ENCODE measurements around the gene PALLD.
"Not testable (repeated sequence)": the region's sequence is repeated elsewhere in the genome, so short reads cannot be mapped to it uniquely, and the experiment has no call there.

The PALLD gene

GRCh38 chr4:168502861-168503260, 6.0 kb downstream of the PALLD start:
- Histone ChIP-seq H3K9me3 (ENCODE audit: low read depth, low read length) (no peaks in the 10 kb centered on the region), H3K4me3 (no peak overlapping the region), H3K36me3 (ENCODE audit: insufficient read depth, low read length) (no peaks in the 10 kb centered on the region), H3K27ac (no peak overlapping the region), H3K9ac (ENCODE audit: insufficient read length) (no peak overlapping the region)
- no peak for DNase-seq (ENCODE audit: low read depth, low spot score)
- TF ChIP-seq POLR2AphosphoS5 (IDR thresholded peaks at IDR 0.05; ENCODE audit: borderline replicate concordance, low read depth, low read length) (no peak), EZH2 (IDR thresholded peaks at IDR 0.05) (no peak), FOXP2 (optimal IDR thresholded peaks at IDR 0.05; ENCODE audit: control extremely low read depth, extremely low read length, insufficient read depth) (no peak)

- H3K4me3 ChIP-seq: no peak overlapping the region
- H3K36me3 ChIP-seq (ENCODE audit: insufficient read depth, low read length): no peaks in the 10 kb centered on the region
- no peaks in the 10 kb centered on the region for H3K9me3 ChIP-seq (ENCODE audit: low read depth, low read length)
- TF ChIP-seq FOXP2 (optimal IDR thresholded peaks at IDR 0.05; ENCODE audit: control extremely low read depth, extremely low read length, insufficient read depth) (no peak), EZH2 (IDR thresholded peaks at IDR 0.05) (no peak), POLR2AphosphoS5 (IDR thresholded peaks at IDR 0.05; ENCODE audit: borderline replicate concordance, low read depth, low read length) (no peak)
- H3K9ac ChIP-seq (ENCODE audit: insufficient read length): no peak overlapping the region
- H3K27ac ChIP-seq: no peak overlapping the region
- DNase-seq (ENCODE audit: low read depth, low spot score): no peak
Observed at GRCh38 chr4:168503652-168504362, 7.0 kb downstream of the PALLD start.

- H3K4me3 ChIP-seq: no peak overlapping the region
- TF ChIP-seq POLR2AphosphoS5 (IDR thresholded peaks at IDR 0.05; ENCODE audit: borderline replicate concordance, low read depth, low read length) (no peak), FOXP2 (optimal IDR thresholded peaks at IDR 0.05; ENCODE audit: control extremely low read depth, extremely low read length, insufficient read depth) (no peak), EZH2 (IDR thresholded peaks at IDR 0.05) (no peak)
- H3K9ac ChIP-seq (ENCODE audit: insufficient read length): no peak overlapping the region
Observed at GRCh38 chr4:168504526-168504925, 7.7 kb downstream of the PALLD start.

GRCh38 chr4:168506014-168506413, 9.2 kb downstream of the PALLD start:
- Histone ChIP-seq H3K27ac (no peak overlapping the region), H3K36me3 (ENCODE audit: insufficient read depth, low read length) (no peaks in the 10 kb centered on the region), H3K9ac (ENCODE audit: insufficient read length) (no peak overlapping the region), H3K4me3 (no peak overlapping the region), H3K9me3 (ENCODE audit: low read depth, low read length) (no peaks in the 10 kb centered on the region)
- TF ChIP-seq EZH2 (IDR thresholded peaks at IDR 0.05) (no peak), POLR2AphosphoS5 (IDR thresholded peaks at IDR 0.05; ENCODE audit: borderline replicate concordance, low read depth, low read length) (no peak), FOXP2 (optimal IDR thresholded peaks at IDR 0.05; ENCODE audit: control extremely low read depth, extremely low read length, insufficient read depth) (no peak)
- DNase-seq (ENCODE audit: low read depth, low spot score): no peak

More at GRCh38 chr4:168504526-168504925, 7.7 kb downstream of the PALLD start:
- no peak for DNase-seq (ENCODE audit: low read depth, low spot score)
- H3K27ac ChIP-seq: no peak overlapping the region
- H3K36me3 ChIP-seq (ENCODE audit: insufficient read depth, low read length): no peaks in the 10 kb centered on the region
- no peaks in the 10 kb centered on the region for H3K9me3 ChIP-seq (ENCODE audit: low read depth, low read length)

GRCh38 chr4:168507178-168507815, 10.4 kb downstream of the PALLD start:
- Histone ChIP-seq H3K9me3 (ENCODE audit: low read depth, low read length) (no peaks in the 10 kb centered on the region), H3K27ac (no peak overlapping the region), H3K9ac (ENCODE audit: insufficient read length) (no peak overlapping the region), H3K36me3 (ENCODE audit: insufficient read depth, low read length) (no peaks in the 10 kb centered on the region), H3K4me3 (no peak overlapping the region)
- no peak for TF ChIP-seq POLR2AphosphoS5 (IDR thresholded peaks at IDR 0.05; ENCODE audit: borderline replicate concordance, low read depth, low read length)
- no peak for TF ChIP-seq FOXP2 (optimal IDR thresholded peaks at IDR 0.05; ENCODE audit: control extremely low read depth, extremely low read length, insufficient read depth)
- no peak for TF ChIP-seq EZH2 (IDR thresholded peaks at IDR 0.05)
- DNase-seq (ENCODE audit: low read depth, low spot score): no peak

GRCh38 chr4:168508683-168509082, 11.8 kb downstream of the PALLD start:
- H3K9ac ChIP-seq (ENCODE audit: insufficient read length): no peak overlapping the region
- DNase-seq (ENCODE audit: low read depth, low spot score): no peak
- no peak for TF ChIP-seq FOXP2 (optimal IDR thresholded peaks at IDR 0.05; ENCODE audit: control extremely low read depth, extremely low read length, insufficient read depth)
- no peak for TF ChIP-seq POLR2AphosphoS5 (IDR thresholded peaks at IDR 0.05; ENCODE audit: borderline replicate concordance, low read depth, low read length)
- no peak for TF ChIP-seq EZH2 (IDR thresholded peaks at IDR 0.05)
- no peak overlapping the region for H3K4me3 ChIP-seq
- no peaks in the 10 kb centered on the region for H3K9me3 ChIP-seq (ENCODE audit: low read depth, low read length)
- no peaks in the 10 kb centered on the region for H3K36me3 ChIP-seq (ENCODE audit: insufficient read depth, low read length)
- H3K27ac ChIP-seq: no peak overlapping the region

GRCh38 chr4:168509786-168510185, 12.9 kb downstream of the PALLD start:
- DNase-seq (ENCODE audit: low read depth, low spot score): no peak
- Histone ChIP-seq H3K4me3 (no peak overlapping the region), H3K9me3 (ENCODE audit: low read depth, low read length) (no peaks in the 10 kb centered on the region), H3K36me3 (ENCODE audit: insufficient read depth, low read length) (no peaks in the 10 kb centered on the region), H3K9ac (ENCODE audit: insufficient read length) (no peak overlapping the region), H3K27ac (no peak overlapping the region)
- TF ChIP-seq POLR2AphosphoS5 (IDR thresholded peaks at IDR 0.05; ENCODE audit: borderline replicate concordance, low read depth, low read length): no peak

- DNase-seq (ENCODE audit: low read depth, low spot score): no peak
- Histone ChIP-seq H3K27ac (no peak overlapping the region), H3K9ac (ENCODE audit: insufficient read length) (no peak overlapping the region), H3K9me3 (ENCODE audit: low read depth, low read length) (no peaks in the 10 kb centered on the region), H3K4me3 (no peak overlapping the region), H3K36me3 (ENCODE audit: insufficient read depth, low read length) (no peaks in the 10 kb centered on the region)
- TF ChIP-seq FOXP2 (optimal IDR thresholded peaks at IDR 0.05; ENCODE audit: control extremely low read depth, extremely low read length, insufficient read depth): no peak
- no peak for TF ChIP-seq EZH2 (IDR thresholded peaks at IDR 0.05)
- TF ChIP-seq POLR2AphosphoS5 (IDR thresholded peaks at IDR 0.05; ENCODE audit: borderline replicate concordance, low read depth, low read length): no peak
Observed at GRCh38 chr4:168511780-168512489, 15.1 kb downstream of the PALLD start.

GRCh38 chr4:168513826-168514225, 17.0 kb downstream of the PALLD start:
- H3K36me3 ChIP-seq (ENCODE audit: insufficient read depth, low read length); H3K9me3 ChIP-seq (ENCODE audit: low read depth, low read length); DNase-seq (ENCODE audit: low read depth, low spot score); H3K9ac ChIP-seq (ENCODE audit: insufficient read length); H3K27ac ChIP-seq: not testable (repeated sequence)
- H3K4me3 ChIP-seq: 0 out of 2 replicates have a peak overlapping the region, but pooled peaks have one; percentile 26

Measured in SK-N-MC (cell line).